H1 (cell line): Measurements from ENCODE around the gene CRX. TPM values are rescaled to one million over a fixed set of nuclear protein-coding genes. Genes with fewer than 3 reads are reported as not detected.

Experiments
- CTCF ChIA-PET: fragments of 300-600 bp; sonication (Branson Sonifier 250); formaldehyde crosslinking; loops from one replicate; lab custom pipeline; 2021; ENCODE audit not compliant: partially characterized antibody; lab: Charles Lee
- POLR2A ChIA-PET: fragments of 300-600 bp; sonication (Branson Sonifier 250); formaldehyde crosslinking; loops from one replicate; lab custom pipeline; 2021; ENCODE audit warnings: inconsistent platforms; ENCODE audit not compliant: partially characterized antibody; lab: Charles Lee
- DNase-seq, 2 experiments: peaks; one replicate each; pipeline versions ENCODE4 v3.0.0 to v3.0.0-alpha.2; 2010 to 2022; ENCODE audit warnings: low spot score in 2 of 2, low read depth in 1 of 2, mixed read lengths in 1 of 2
- FAIRE-seq: peaks from 2 replicates; lab custom pipeline; 2011; peaks lifted over from hg19 to GRCh38; lab: Jason Lieb, UNC
- H2AFZ ChIP-seq: 2 replicates; pipeline ENCODE4 v1.8.1; 2012; ENCODE audit warnings: low read length, inconsistent platforms
- H2AK5ac ChIP-seq: 2 replicates; pipeline ENCODE4 v1.6.1; 2013; ENCODE audit warnings: low read depth, low read length
- H2BK120ac ChIP-seq: replicated peaks from 2 replicates; pipeline ENCODE3; 2013; ENCODE audit warnings: low read depth, low read length, inconsistent platforms
- H2BK12ac ChIP-seq: 2 replicates; pipeline ENCODE4 v1.6.1; 2013; ENCODE audit warnings: low read depth, low read length
- H2BK15ac ChIP-seq: 2 replicates; pipeline ENCODE4 v1.6.1; 2013; ENCODE audit warnings: low read length
- H2BK20ac ChIP-seq: 2 replicates; pipeline ENCODE4 v1.6.1; 2013; ENCODE audit warnings: low read length
- H2BK5ac ChIP-seq: 2 replicates; pipeline ENCODE4 v1.6.1; 2013; ENCODE audit warnings: low read depth, low read length
- H3K14ac ChIP-seq: 2 replicates; pipeline ENCODE4 v1.6.1; 2013; ENCODE audit warnings: inconsistent platforms; ENCODE audit not compliant: insufficient read length
- H3K18ac ChIP-seq: 2 replicates; pipeline ENCODE4 v1.6.1; 2013; ENCODE audit warnings: low read length; ENCODE audit errors: extremely low read depth
- H3K23ac ChIP-seq: 2 replicates; pipeline ENCODE4 v1.6.1; 2013; ENCODE audit warnings: inconsistent platforms; ENCODE audit not compliant: insufficient read length
- H3K23me2 ChIP-seq: 2 replicates; pipeline ENCODE4 v1.6.1; 2013; ENCODE audit warnings: low read depth, low read length
- H3K27ac ChIP-seq: 2 replicates; pipeline ENCODE4 v1.6.1; 2011; ENCODE audit warnings: low read depth, low read length, inconsistent platforms
- H3K27me3 ChIP-seq, 4 experiments: replicated peaks in 1 of 4; 1 replicate in 1 of 4; 2 replicates in 3 of 4; pipeline versions ENCODE4 v1.6.1 to v1.8.1; 2011 to 2013; ENCODE audit warnings: low read length in 3 of 4, mild to moderate bottlenecking in 3 of 4, inconsistent platforms in 2 of 4, mixed read lengths in 2 of 4, moderate library complexity in 1 of 4; ENCODE audit not compliant: control insufficient read depth in 3 of 4, insufficient read depth in 3 of 4; ENCODE audit errors: extremely low read depth in 1 of 4
- H3K36me3 ChIP-seq, 4 experiments: 2 replicates each; pipeline versions ENCODE4 v1.6.1 to v1.8.1; 2011 to 2013; ENCODE audit warnings: mild to moderate bottlenecking in 4 of 4, low read length in 3 of 4, moderate library complexity in 2 of 4, control low read depth in 1 of 4, inconsistent platforms in 1 of 4; ENCODE audit not compliant: insufficient read depth in 4 of 4, control insufficient read depth in 2 of 4
- H3K4ac ChIP-seq: replicated peaks from 2 replicates; pipeline ENCODE3; 2013; ENCODE audit warnings: low read length, low read depth, mixed read lengths, inconsistent platforms; ENCODE audit not compliant: insufficient read length
- H3K4me1 ChIP-seq, 4 experiments: replicated peaks in 1 of 4; 1 replicate in 1 of 4; 2 replicates in 3 of 4; pipeline versions ENCODE4 v1.6.1 to v1.8.1; 2011 to 2013; ENCODE audit warnings: low read length in 3 of 4, inconsistent platforms in 2 of 4, mixed read lengths in 1 of 4; ENCODE audit not compliant: insufficient read depth in 4 of 4, control insufficient read depth in 3 of 4
- H3K4me2 ChIP-seq, 2 experiments: 2 replicates each; pipeline versions ENCODE4 v1.6.1 to v1.8.1; 2011 to 2013; ENCODE audit warnings: low read depth in 2 of 2, low read length in 2 of 2, control low read depth in 1 of 2, inconsistent platforms in 1 of 2, mild to moderate bottlenecking in 1 of 2; ENCODE audit not compliant: insufficient read depth in 1 of 2
- H3K4me3 ChIP-seq, 4 experiments: fragments of 200-600, 300-600 bp in 1 of 4; sonication (generic), shearing (Covaris generic), sonication (Bioruptor Twin) in 1 of 4; 2 replicates each; pipeline versions ENCODE4 v1.5.1 to v1.8.1; 2011 to 2016; ENCODE audit warnings: low read length in 4 of 4, low read depth in 3 of 4, control low read depth in 2 of 4, inconsistent platforms in 2 of 4, mild to moderate bottlenecking in 2 of 4, mixed read lengths in 1 of 4, moderate library complexity in 1 of 4; ENCODE audit not compliant: insufficient read depth in 2 of 4; ENCODE audit errors: extremely low read depth in 1 of 4
- H3K56ac ChIP-seq: replicated peaks from 2 replicates; pipeline ENCODE3; 2013; ENCODE audit warnings: low read depth, mild to moderate bottlenecking, mixed read lengths, low read length, inconsistent platforms; ENCODE audit not compliant: insufficient read length
- H3K79me1 ChIP-seq: 2 replicates; pipeline ENCODE4 v1.6.1; 2013; ENCODE audit warnings: low read depth, low read length, control low read depth
- H3K79me2 ChIP-seq, 2 experiments: 2 replicates each; pipeline versions ENCODE4 v1.6.1 to v1.8.1; 2012 to 2013; ENCODE audit warnings: low read length in 2 of 2, mild to moderate bottlenecking in 2 of 2, inconsistent platforms in 1 of 2; ENCODE audit not compliant: insufficient read depth in 2 of 2, control insufficient read depth in 1 of 2
- H3K9ac ChIP-seq, 4 experiments: replicated peaks in 1 of 4; 1 replicate in 1 of 4; 2 replicates in 3 of 4; pipeline versions ENCODE4 v1.6.1 to v1.8.1; 2011 to 2013; ENCODE audit warnings: low read depth in 3 of 4, low read length in 3 of 4, control low read depth in 2 of 4, mild to moderate bottlenecking in 2 of 4, moderate library complexity in 2 of 4, inconsistent platforms in 1 of 4; ENCODE audit errors: extremely low read depth in 1 of 4
- H3K9me3 ChIP-seq, 2 experiments: 2 replicates each; pipeline versions ENCODE4 v1.6.1 to v1.8.1; 2012 to 2013; ENCODE audit warnings: mild to moderate bottlenecking in 2 of 2, moderate library complexity in 2 of 2, control low read depth in 1 of 2, inconsistent platforms in 1 of 2, low read depth in 1 of 2, low read length in 1 of 2, mixed read lengths in 1 of 2; ENCODE audit not compliant: insufficient read depth in 2 of 2
- H4K20me1 ChIP-seq, 2 experiments: replicated peaks in 1 of 2; 2 replicates each; pipeline versions ENCODE3 to v1.8.1; 2011 to 2013; ENCODE audit warnings: inconsistent platforms in 2 of 2, low read length in 2 of 2, mild to moderate bottlenecking in 1 of 2; ENCODE audit not compliant: insufficient read depth in 2 of 2, control insufficient read depth in 1 of 2
- H4K5ac ChIP-seq: 2 replicates; pipeline ENCODE4 v1.6.1; 2013; ENCODE audit warnings: low read length, low read depth, mixed read lengths, inconsistent platforms; ENCODE audit not compliant: insufficient read length
- H4K8ac ChIP-seq: 2 replicates; pipeline ENCODE4 v1.8.0; 2013; ENCODE audit warnings: mild to moderate bottlenecking, moderate library complexity, low read length, inconsistent platforms; ENCODE audit not compliant: insufficient read depth; ENCODE audit errors: extremely low read depth
- H4K91ac ChIP-seq: replicated peaks from 2 replicates; pipeline ENCODE3; 2013; ENCODE audit warnings: low read length, mixed read lengths, inconsistent platforms; ENCODE audit not compliant: insufficient read length
- ASH2L ChIP-seq: fragments of 200-600, 300-600 bp; sonication (generic); IDR thresholded peaks from one replicate; pipeline ENCODE4 v1.7.1; 2017; ENCODE audit warnings: low read length
- HDAC6 ChIP-seq: IDR thresholded peaks from one replicate; pipeline ENCODE4 v1.7.1; 2012; ENCODE audit warnings: low read depth, mild to moderate bottlenecking, inconsistent platforms, low read length, moderate library complexity
- KDM1A ChIP-seq: fragments of 200-600, 300-600 bp; sonication (generic); IDR thresholded peaks from 2 replicates; pipeline ENCODE4 v1.7.1; 2016; ENCODE audit warnings: mild to moderate bottlenecking, low read length, borderline replicate concordance
- KDM4A ChIP-seq: IDR thresholded peaks from one replicate; pipeline ENCODE4 v1.7.1; 2012; ENCODE audit warnings: low read depth, mild to moderate bottlenecking, moderate library complexity, low read length, inconsistent platforms; ENCODE audit not compliant: severe bottlenecking
- RAD21 ChIP-seq, 2 experiments: IDR thresholded peaks in 1 of 2; conservative IDR thresholded peaks in 1 of 2; 2 replicates each; pipeline ENCODE4 v1.6.1; 2011; ENCODE audit warnings: low read depth in 2 of 2, low read length in 2 of 2, improper control_type of control experiment in 1 of 2, inconsistent platforms in 1 of 2, mild to moderate bottlenecking in 1 of 2, moderate library complexity in 1 of 2
- RBBP5 ChIP-seq: IDR thresholded peaks from 2 replicates; pipeline ENCODE4 v1.7.1; 2012; ENCODE audit warnings: low read depth, mild to moderate bottlenecking, inconsistent platforms, low read length, moderate library complexity, borderline replicate concordance
- RNF2 ChIP-seq: fragments of 200-900, 300-1000 bp; sonication (generic); IDR thresholded peaks from 2 replicates; pipeline ENCODE4 v1.7.1; 2016; ENCODE audit warnings: borderline replicate concordance, low read depth, mild to moderate bottlenecking, antibody characterized with exemption, low read length; ENCODE audit not compliant: poor library complexity, severe bottlenecking; ENCODE audit errors: missing control alignments
- SIX5 ChIP-seq: IDR thresholded peaks from 2 replicates; pipeline ENCODE4 v1.6.1; 2011; ENCODE audit warnings: mild to moderate bottlenecking, low read depth, low read length
- SP1 ChIP-seq: IDR thresholded peaks from 2 replicates; pipeline ENCODE4 v1.6.1; 2011; ENCODE audit warnings: low read depth, low read length
- SUZ12 ChIP-seq: fragments of 200-600 bp; sonication (generic); IDR thresholded peaks from 2 replicates; pipeline ENCODE4 v1.6.1; 2012; ENCODE audit warnings: mild to moderate bottlenecking, inconsistent platforms, low read length, moderate library complexity, mixed read lengths
- TCF12 ChIP-seq: IDR thresholded peaks from 2 replicates; pipeline ENCODE4 v1.6.1; 2011; ENCODE audit warnings: low read depth, mild to moderate bottlenecking, low read length
- YY1 ChIP-seq: IDR thresholded peaks from 2 replicates; pipeline ENCODE4 v1.6.1; 2011; ENCODE audit warnings: low read depth, mild to moderate bottlenecking, low read length
- WGBS, 2 experiments: shearing (Covaris generic) in 1 of 2; methylation state at CpG; one replicate each; pipeline versions ENCODE4 v1.1.6 to v1.1.7; 2013 to 2015; ENCODE audit warnings: low lambda C conversion rate in 2 of 2, mixed read lengths in 2 of 2, inconsistent platforms in 1 of 2, low coverage in 1 of 2, missing lambda C conversion rate in 1 of 2; ENCODE audit not compliant: insufficient replicate concordance in 2 of 2, insufficient coverage in 1 of 2, insufficient read length in 1 of 2; ENCODE audit errors: extremely low coverage in 1 of 2, missing lambda C conversion rate in 1 of 2; 5-methylcytosine and 5-hydroxymethylcytosine counted together
- polyA plus RNA-seq, 7 experiments: library from polyadenylated mRNA; depleted of rRNA in 3 of 7; stranded (reverse) in 5 of 7; unstranded in 2 of 7; fragments of >200 nt in 5 of 7; fragments of 200-250 nt in 2 of 7; gene quantifications; 1 replicate in 5 of 7; 2 replicates in 1 of 7; 4 replicates in 1 of 7; pipeline versions ENCODE4 v1.2.1 to v1.2.3, GENCODE V29; 2011 to 2013; ENCODE audit warnings: missing spikeins in 2 of 7, mixed read lengths in 2 of 7
- total RNA-seq: library from RNA; stranded (reverse); fragmentation: NEBNext Ultra II Directional; extraction: Animal tissue kit (Norgen Biotek cat#: 25700); gene quantifications from 2 replicates; pipeline ENCODE4 v1.2.1, GENCODE V29; 2021
- TF ChIP-seq, protein P1 (sequence below): IDR thresholded peaks from 2 replicates; pipeline ENCODE4 v1.6.1; 2011; ENCODE audit warnings: low read depth, mild to moderate bottlenecking, low read length; ENCODE audit not compliant: insufficient read depth

CRX gene
- total and polyA plus RNA-seq, 2 of the 8 experiments (the other 6 are each of a cell fraction or from before 2014, with no cell fraction given), result 0.08 TPM; not detected in 1

DNA sequence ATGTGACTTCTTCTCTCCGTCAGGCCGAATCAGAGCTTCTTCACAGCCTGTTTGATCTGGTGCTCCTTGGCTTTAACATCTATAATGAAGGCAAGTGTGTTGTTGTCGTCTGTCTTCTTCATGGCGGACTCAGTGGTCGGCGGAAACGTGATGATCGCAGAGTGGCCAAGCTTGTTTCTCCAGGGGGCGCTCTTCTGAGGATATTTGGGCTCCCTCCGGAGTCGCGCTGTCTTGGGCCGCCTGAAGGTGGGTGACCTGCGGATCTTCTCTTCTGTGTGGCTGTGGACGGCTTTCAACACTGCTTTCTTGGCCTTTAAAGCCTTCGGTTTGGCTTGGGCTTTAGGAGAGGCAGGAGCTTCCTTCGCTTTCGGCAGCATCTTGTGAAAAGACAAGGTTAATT is 27.2 kb upstream of the CRX start:
- Histone ChIP-seq H3K79me2 (no peaks in the 10 kb centered on the region), H4K8ac (no peak overlapping the region), H3K23ac (no peak overlapping the region), H3K9ac (no peak overlapping the region), H3K27ac (no peak overlapping the region), H2BK12ac (no peak overlapping the region), H3K27me3 (no peaks in the 10 kb centered on the region), H2BK20ac (no peak overlapping the region), H2BK120ac (no peak overlapping the region), H3K18ac (no peak overlapping the region), H3K9me3 (no peaks in the 10 kb centered on the region), H3K4me3 (no peak overlapping the region), H3K23me2 (no peaks in the 10 kb centered on the region), H4K20me1 (no peaks in the 10 kb centered on the region), H2BK15ac (no peak overlapping the region), H3K4ac (no peak overlapping the region), H3K4me1 (no peaks in the 10 kb centered on the region; a peak in 2 of 7 replicates), H3K14ac (no peak overlapping the region), H2AFZ (no peak overlapping the region), H3K4me2 (no peak overlapping the region), H4K5ac (no peak overlapping the region), H3K79me1 (no peaks in the 10 kb centered on the region), H3K56ac (no peak overlapping the region), H3K36me3 (no peaks in the 10 kb centered on the region), H2AK5ac (no peak overlapping the region), H4K91ac (no peak overlapping the region), H2BK5ac (no peak overlapping the region)
- ChIA-PET POLR2A (interaction anchor here (0.6 to 1.3 kb wide), 2 partner anchors 25 to 483 kb away, joined by 3 read pairs; no protein-coding TSS in a partner anchor), CTCF (interaction anchor here (0.6 to 2.8 kb wide), 23 partner anchors 12 to 933 kb away, joined by 3 to 14 read pairs (median 4); partner anchors contain the start of genes EHD2 and SELENOW)
- FAIRE-seq (no peak), DNase-seq (peak in 1 of 2 experiments; percentile 71)
- WGBS, 2 experiments, result 81% methylated on average over 18 of the region's 18 CpGs; no CpG with 5 or more reads in 1 of the 2 experiments
- TF ChIP-seq TCF12 (no peak), RAD21 (IDR thresholded peaks at IDR 0.05 in 1 of 2, conservative IDR thresholded peaks at IDR 0.05 in 1 of 2; ENCODE audit: low read depth in 2 of 2, low read length in 2 of 2) (peak; percentile 12 to 39; a peak in 2 of 4 replicates), SIX5 (no peak), ASH2L (no peak), KDM1A (peak; percentile 28; the same call in 1 of the 2 replicates), HDAC6 (no peak), KDM4A (no peak), SUZ12 (no peak), YY1 (0 out of 2 replicates have a peak, but pooled peaks have one; percentile 59), SP1 (no peak), RBBP5 (no peak), RNF2 (no peak)
- TF ChIP-seq, protein P1, sequence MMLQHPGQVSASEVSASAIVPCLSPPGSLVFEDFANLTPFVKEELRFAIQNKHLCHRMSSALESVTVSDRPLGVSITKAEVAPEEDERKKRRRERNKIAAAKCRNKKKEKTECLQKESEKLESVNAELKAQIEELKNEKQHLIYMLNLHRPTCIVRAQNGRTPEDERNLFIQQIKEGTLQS, result no peak
